AG10803 (cell line): ENCODE data around the gene CDK5RAP2.

ENCODE experiments used
- DNase-seq: peaks from one replicate; pipeline ENCODE4 v3.0.0; 2010; ENCODE audit warnings: low read depth
- H3K4me3 ChIP-seq: 2 replicates; pipeline ENCODE4 v1.5.1; 2011; ENCODE audit warnings: mild to moderate bottlenecking, low read length, control low read depth
- CTCF ChIP-seq: conservative IDR thresholded peaks from 2 replicates; pipeline ENCODE4 v1.5.1; 2011; ENCODE audit warnings: mild to moderate bottlenecking, low read length, control low read depth, inconsistent platforms

CDK5RAP2 gene

GRCh38 chr9:120528829-120529228 lies 51.1 kb downstream of the CDK5RAP2 start:
- TF ChIP-seq CTCF: no peak
- no peak overlapping the region for H3K4me3 ChIP-seq
- no peak for DNase-seq

- no peak for TF ChIP-seq CTCF
- DNase-seq: no peak
- H3K4me3 ChIP-seq: no peak overlapping the region
Measured at GRCh38 chr9:120528327-120528726, 51.6 kb downstream of the CDK5RAP2 start.

- TF ChIP-seq CTCF: no peak
- DNase-seq: no peak
- no peak overlapping the region for H3K4me3 ChIP-seq
Measured at GRCh38 chr9:120526534-120526933, 53.4 kb downstream of the CDK5RAP2 start.

GRCh38 chr9:120524863-120525262 lies 55.1 kb downstream of the CDK5RAP2 start:
- no peak overlapping the region for H3K4me3 ChIP-seq
- TF ChIP-seq CTCF: no peak
- no peak for DNase-seq

DNA sequence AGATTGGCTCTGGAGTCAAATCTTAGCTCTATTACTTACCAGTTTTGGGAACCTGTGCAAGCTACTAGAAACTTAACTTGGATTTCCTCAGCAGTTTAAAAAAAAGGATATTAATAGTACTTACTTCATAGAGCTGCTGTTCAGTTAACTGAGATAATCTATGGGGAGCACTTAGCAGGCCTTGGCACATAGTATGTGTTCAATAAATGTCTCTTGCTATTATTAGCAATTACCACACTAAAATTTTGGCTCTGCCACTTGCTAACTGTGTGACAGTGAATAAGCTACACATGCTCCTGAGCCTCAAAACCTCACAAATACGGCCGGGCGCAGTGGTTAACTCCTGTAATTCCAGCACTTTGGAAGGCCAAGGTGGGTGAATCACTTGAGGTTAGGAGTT lies 55.9 kb downstream of the CDK5RAP2 start:
- H3K4me3 ChIP-seq: no peak overlapping the region
- TF ChIP-seq CTCF: no peak
- no peak for DNase-seq

DNA sequence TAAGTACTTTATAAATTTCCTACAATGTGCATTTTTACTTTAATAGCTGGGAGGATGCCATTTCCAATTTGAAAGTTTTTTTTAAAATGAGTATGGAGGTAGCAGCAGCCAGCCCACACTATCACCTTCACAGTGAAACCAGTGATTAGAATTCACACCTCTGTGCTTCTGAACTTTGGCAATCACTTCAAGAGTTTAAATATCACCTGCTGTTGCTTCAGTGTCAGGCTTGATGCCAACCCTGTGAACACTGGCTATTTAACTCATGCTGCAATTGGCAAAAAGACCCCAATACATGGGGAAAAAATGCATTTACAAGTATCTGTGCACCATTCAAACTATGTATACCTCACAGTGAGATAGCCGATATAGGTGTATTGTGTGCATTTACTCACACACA lies 57.4 kb downstream of the CDK5RAP2 start:
- TF ChIP-seq CTCF: no peak
- DNase-seq: no peak
- H3K4me3 ChIP-seq: no peak overlapping the region

GRCh38 chr9:120522032-120522431 lies 57.9 kb downstream of the CDK5RAP2 start:
- DNase-seq: no peak
- no peak overlapping the region for H3K4me3 ChIP-seq
- no peak for TF ChIP-seq CTCF
